HG03280 (cell line): ENCODE measurements around the gene EIF2B2.
A peak's percentile ranks its signal among the peaks of the same experiment; 100 is the strongest.

ENCODE experiments used
- ATAC-seq: cut with Tn5 transposase; IDR thresholded peaks from one replicate; pipeline ENCODE4 v1.9.1; 2021; ENCODE audit warnings: mild to moderate bottlenecking, moderate library complexity; ENCODE audit not compliant: unreplicated experiment

EIF2B2 gene

DNA sequence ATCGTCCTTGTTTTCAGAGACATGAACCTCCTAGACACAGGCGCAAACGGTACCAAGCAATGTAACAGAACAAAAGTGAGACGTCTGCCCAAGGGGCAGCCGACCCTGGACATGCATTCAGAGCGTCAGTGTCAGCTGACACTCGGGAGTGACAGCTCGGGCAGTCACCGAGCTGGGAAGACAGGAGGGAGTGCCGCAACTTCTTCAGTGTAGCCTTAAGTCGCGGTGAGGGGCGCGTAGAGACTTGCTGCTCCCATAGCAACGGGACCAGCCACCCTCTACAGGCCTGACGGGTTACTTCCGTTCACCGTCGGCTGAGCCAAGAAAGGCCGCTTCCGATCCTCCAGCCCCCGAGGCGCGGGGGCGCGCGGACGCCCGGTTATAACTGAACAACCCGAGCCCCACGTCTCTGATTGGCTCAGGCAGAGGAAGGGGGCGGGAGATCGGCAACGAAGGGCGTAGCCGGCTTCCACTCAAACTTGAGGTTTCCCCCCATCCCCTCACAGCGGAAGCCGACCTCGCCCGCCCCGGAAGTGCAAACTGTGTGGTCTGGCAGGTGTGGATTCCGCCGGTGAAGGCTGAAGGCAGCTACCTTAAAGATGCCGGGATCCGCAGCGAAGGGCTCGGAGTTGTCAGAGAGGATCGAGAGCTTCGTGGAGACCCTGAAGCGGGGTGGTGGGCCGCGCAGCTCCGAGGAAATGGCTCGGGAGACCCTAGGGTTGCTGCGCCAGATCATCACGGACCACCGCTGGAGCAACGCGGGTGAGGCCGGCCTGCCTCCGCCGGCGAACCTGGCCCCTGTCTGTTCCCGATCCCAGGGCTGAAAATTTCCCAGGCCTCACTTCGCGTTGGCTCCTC is at the start of gene EIF2B2:
Gene EIF2B2, plus strand, starts transcription at position 530 of the 858 bp plus-strand sequence. Its CDS starts 70 bp downstream, at position 600.
- ATAC-seq: peak; percentile 97

DNA sequence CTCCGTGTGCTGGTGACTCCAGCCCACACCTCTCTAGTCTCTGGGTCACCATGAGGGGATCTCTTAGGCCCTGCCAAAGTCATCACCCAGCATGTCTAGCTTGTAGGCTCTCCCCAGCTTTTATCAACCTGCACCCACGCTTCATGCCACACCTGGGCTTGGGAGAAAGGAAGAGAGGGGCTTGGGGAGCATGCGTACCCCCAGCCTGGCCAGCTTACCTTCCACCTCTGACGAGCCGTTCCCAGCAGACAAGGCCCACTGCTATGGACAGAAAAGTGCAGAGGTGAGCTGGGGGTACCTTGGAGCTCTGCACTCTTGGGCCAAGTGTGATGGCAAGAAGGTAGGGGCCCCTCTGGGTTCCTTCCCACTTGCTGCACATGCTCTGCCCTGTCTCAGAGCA is 49.0 kb upstream of the EIF2B2 start:
- ATAC-seq: no peak

DNA sequence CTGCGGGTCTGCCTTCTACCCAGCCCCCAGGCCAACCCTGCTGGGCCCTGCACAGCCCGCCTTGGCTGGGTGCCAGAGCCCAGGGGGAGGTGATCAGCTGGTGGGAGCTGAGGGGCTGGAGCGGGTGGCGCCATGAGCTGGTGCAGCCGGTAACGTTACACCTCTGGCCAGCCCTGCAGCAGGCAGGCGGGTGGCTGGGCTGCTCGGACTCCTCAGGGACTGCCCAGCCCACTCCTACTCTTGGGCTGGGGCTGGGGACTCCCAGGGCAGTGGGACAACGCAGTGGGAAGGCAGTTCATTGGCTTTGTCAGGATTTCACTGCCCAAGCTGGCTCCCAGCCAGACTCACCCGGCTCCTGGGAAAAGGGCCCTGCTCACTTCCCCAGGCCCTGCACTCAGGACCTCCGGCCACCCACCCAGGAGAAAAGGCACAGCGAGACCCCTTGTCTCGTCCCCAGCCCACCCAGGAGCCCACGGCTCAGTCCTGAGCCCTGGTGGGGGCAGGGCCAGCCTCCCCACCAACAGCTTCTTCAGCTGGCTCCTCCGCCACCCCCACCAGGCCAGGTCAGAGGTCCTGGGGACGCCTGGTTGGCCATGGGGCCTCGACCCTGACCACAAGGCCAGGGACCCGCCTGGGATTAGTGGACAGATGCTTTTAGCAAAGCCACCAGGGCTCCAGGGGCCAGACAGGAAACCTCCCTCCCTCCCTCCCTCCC is 48.3 kb upstream of the EIF2B2 start:
- ATAC-seq: no peak

DNA sequence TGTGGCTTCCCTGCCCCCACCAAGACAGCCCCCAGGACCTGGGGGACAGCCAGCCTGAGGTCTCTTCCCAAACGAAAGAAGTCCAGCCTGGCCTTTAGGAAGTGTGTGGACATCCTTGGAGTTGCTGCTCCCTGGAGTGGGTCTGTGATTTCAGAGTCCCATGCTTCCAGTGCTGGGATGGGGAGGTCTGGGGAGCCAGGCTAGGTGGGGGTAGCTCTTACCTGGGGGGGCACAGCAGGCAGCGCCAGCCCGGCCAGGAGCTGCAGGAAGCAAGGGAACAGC is 47.8 kb upstream of the EIF2B2 start:
- no peak for ATAC-seq

DNA sequence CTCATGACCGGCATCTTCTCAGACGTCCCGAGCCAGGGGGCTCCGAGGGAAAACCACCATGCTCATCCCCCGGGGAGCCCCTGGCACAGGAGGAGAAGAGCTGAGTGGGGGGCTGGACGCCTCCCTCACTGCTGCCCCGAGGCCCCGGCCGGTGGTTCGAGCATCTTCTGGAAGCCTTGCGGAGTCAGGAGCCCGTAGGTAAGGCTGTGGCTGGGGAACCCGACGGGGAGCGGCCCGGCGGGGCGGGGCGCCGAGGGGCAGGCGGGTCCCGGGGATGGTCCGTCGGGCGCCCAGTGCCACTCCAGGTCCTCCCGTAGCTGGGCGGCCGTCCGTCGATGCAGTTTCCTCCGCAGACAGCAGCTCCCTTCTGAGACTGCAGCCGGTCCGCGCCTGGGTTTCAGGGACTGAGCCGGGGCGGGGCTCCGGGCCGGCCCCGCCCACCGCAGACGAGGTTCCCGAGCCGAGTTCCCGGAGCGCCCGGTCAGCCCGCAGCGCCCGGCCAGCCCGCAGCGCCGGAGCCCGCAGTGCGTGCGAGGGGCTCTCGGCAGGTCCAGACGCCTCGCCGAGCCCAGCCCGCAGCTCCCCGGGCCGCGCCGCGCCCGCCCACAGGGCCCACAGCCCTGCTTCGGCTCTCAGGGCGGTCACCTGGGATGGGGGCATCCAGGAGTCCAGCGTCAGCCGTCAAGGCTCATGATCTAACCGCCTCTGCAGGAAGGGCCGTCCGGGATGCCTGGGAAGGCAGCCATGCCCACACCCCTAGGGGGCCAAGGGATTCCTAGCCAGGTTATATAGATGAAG is 47.3 kb upstream of the EIF2B2 start, which contains the start of gene PGF:
Gene PGF, minus strand, starts transcription at position 369 of the 798 bp plus-strand sequence. Its CDS starts 355 bp downstream, at position 14.
- ATAC-seq: no peak

DNA sequence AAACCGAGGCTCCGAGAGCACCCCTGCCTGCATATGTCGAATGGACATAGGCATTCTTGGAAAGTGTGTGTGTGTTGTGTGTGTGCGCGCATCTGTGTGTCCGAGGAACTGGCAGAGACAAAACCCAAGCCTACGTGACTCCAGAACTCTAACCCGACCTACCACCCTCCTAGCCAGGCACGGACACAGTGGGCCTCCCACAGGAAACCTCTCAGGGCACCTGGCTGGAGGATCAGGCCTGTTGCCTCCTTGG is 46.8 kb upstream of the EIF2B2 start:
- ATAC-seq: no peak

DNA sequence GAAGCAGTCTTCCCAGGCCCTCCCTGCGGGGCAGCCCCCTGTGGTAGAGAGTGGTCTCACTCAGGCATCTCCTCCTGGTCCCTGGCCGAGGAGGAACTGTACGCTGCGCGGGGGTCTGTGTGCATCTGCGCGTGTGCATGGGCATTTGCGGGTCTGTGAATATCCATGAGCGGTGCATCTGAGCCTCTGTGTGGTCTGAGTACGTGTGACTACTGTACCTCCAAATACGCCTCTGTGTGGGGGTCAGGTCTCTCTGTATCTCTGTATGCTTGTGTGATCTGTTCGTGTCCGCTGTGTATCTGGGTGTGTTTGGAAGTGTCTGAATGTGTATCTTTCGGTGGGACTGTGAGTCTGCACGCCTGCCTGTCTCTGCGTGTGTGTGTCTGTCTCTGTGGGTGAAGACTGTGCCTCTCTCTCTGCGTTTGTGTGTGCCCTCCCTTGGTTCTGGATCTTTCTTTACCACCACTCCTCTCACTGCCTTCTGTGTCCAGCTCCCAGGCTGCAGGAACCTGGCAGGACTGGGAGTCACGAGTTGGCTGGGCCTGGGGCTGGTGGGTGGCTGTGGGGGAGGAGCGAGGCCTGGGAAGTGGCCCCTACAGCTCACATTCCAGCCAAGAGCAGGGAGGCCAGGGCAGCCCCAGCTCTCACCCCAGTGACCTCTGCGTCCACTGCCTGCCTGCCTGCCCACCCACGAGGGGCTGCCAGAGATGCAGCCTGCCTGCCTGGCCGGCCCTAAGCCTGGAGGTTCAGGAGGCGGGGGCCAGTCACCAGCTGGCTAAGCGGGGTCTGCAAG is 46.2 kb upstream of the EIF2B2 start:
- no peak for ATAC-seq

DNA sequence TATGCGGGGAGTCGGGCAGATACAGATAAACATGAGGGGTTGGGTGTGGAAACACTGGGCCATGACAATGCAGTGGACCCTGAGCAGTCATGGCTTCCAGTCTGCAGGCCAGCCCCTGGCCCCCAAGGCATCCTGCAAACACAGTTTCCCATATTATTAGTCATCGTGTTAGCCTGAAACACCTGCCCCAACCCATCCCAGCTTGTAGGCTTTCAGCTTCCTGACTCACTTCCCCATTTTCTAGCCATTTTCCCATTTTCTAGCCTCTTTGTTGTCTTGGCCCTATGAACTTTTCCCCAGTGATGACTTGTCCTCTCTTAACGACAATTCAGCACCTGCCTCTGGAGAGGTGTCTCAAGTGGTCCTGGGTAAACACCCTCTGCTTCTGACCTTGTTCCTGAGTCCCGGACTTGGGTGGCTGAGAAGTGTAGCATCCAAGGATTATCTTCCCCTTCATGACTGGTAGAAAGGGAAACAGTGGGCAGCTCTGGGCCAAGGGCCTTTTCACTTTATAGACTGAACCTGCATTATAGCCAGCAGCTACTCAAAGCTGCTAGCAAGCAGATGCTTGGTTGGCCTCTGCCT is 43.0 kb upstream of the EIF2B2 start:
- no peak for ATAC-seq

DNA sequence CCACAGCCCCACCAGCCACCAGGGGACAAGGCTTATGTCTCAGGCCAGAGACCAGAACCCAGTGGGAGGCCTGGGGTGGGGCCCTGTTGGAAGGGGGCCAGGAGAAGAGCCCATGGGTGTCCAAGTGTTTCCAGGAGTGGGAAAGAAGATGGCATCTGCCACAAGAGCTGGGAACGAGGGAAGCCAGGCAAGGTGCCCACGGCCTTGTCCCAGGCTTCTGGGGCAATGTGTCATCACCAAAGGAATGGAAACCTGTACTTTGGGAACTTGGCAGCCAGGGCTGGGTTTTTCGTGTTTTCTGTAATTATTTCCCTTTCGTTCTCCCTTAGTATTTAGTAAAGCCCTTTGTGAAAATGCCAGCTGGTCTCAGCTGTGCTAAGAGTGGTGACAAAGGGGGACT is 42.0 kb upstream of the EIF2B2 start:
- no peak for ATAC-seq

DNA sequence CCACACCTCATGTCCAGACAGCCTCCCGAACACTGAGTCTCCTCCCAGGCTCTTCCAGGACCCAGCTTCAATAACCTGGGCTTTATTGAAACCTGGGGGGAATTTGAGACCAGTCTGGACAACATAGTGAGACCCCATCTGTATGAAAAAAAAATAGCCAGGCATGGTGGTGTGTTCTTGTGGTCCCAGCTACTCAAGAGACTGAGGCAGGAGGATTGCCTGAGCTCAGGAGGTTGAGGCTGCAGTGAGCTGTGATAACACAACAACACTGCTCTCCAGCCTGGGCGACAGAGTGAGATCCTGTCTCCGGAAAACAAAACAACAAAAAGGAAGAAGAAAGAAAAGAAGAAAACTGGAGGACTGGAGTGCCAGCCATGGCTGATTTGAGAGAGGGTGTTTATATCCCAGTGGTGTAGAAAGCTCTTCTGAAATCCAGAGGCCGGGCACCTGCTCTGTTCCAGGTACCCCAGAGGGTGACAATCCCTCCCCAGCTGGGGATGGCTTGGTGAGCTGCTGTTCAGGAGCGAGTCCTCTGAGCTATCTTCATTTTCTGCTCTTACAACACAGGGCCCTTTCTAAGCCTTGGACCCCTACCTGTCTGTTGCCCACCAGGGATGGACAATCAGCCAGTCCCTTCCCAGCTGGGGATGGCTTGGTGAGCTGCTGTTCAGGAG is 41.3 kb upstream of the EIF2B2 start:
- no peak for ATAC-seq

DNA sequence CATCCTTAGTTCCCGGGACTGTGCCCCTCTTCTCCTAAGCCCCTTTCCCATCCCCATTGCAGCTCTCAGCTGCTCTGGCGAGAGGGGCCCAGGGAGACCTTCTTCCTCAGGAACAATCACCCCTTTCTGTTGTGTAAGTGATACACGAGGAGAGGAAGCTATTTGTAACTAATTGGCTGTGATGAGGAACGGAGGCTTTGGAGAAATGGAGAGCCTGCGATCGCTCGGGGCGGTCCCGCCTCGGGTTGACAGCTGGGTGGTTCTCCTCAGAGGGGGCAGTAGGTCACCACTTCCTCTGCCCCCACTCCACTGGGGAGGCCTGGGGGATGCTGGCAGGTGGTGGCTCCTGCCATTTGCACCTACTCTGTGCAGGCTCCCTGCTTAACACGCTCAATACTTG is 40.7 kb upstream of the EIF2B2 start:
- no peak for ATAC-seq

DNA sequence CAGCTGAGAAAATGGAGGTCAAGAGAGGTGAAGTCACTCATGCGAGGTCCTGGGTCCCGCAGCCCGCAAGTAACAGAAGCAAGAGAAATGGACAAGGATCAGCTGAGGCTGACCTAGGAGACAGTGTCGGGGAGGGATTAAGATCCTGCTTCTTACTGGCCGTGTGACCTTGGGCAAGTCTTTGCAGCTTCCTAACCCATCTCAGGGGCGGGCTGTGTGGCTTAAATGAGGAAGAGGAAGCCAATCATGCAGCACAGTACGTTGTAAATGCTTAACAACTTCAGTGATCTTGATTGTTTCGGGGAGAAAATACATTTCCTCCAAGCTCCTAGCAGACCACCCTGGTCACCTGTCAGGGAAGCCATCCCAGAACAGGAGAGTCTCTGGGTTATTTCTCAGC is 40.2 kb upstream of the EIF2B2 start:
- no peak for ATAC-seq

DNA sequence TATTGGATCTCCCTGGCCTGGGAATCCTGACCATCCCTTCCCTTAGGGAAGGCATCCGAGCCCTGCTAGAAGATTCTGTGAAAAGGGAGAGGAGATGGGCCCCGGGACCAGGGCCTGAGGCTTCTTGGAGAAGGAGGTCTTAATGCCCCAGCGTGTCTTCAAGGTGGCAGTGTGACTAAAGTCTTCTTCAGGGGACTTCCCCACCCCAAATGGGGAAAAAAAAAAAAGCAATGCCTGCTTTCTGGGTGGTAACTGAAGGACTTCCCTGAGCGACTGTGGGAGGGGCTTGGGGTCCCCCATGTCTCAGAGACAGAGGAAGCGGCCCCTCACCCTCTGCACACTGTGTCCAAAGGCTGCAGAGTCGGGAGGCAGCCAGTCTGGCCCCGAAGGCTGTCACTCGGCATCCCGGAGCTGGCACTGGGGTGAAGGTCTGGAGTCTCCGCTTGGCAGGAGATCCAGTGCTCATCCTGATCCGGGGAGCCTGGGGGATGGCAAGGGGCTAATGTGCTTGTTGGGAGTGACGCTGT is 39.5 kb upstream of the EIF2B2 start:
- no peak for ATAC-seq

DNA sequence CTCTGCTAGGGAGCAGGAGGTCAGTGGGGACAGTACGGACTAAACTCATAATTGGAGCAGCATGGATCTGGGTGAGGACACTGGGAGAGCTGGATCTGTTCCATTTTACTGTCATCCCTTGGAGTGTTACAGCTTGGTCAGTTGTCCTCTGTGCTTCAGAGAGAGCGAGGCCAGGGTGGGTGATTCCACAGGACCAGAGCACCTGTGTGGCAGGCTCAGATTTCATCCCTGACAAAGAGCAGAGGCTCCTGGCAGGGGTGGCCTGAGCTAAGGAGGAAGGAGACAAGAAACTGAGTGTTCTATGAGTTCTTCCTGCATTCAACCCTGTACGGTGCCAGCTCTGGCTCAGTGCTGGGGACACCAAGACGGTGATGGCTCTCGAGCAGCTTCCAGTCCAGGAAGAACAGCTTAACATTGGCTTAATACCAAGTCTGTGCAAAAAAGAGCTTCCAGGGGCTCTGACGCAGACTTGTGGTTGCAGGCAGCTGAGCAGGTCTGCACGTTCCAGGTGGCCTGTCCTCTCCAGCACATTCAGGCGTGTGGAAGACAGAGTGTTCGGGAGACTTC is 38.9 kb upstream of the EIF2B2 start:
- no peak for ATAC-seq

DNA sequence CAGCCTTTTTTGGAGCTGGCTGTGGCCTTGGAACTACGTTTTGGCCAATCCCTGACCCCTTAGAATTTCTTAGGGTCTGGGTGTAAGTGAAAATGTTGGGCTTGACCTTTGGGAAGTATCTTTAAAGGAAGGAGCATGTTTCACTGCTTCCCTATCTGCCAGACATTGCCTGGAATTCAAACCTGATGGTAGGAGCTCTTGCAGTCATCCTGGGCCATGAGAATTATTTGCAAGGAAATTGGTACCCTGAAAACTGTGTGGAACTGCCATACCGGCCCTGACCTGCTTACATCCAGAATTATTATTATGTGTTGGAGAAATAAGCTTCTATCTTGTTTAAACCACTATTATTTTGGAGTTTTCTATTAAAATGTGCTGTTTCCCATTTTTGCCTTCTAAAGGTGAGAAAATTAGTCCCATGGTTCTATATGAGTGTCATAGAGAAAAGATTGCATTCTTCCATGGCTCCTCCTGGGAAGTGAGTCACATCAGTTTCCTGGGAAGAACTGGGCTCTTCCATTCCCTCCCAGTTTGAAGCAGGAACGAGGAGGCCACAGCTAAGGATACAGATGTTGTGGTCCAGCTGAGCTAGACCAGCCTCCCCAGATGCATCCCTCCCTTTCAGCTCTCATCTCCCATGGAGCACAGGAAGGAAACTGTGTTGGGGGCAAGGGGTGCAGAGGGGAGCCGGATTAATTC is 37.8 kb upstream of the EIF2B2 start:
- no peak for ATAC-seq

DNA sequence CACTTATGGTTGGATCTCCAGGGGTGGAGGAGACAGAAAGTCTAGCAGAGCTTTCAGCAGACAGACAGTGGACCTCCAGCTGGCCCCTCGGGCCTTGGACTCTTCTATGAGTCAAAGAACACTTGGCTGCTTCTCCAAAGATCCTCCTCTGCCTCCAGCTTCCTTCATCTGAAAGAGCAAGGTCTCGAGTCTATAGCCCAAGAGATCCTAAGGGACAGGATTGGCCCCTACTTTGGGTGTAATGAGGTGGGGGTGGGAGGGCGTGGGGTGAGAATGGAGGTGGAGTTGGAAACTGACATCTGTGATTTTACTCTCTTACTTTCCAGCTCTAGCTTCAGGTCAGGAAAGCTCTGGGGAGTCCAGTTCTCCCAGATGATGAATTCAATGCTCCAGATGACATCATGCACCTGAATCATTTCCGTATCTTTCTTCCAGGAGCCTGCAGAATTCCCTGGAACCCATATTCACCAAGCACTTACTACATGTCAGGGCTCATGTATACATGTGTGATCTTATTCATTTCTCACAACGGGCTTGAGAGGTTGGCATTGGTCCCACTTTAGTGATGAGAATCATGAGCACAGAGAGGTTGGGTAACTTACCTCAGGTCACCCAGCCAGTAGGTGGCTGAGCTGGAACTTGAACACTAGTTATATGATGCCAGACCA is 37.1 kb upstream of the EIF2B2 start:
- ATAC-seq: no peak

DNA sequence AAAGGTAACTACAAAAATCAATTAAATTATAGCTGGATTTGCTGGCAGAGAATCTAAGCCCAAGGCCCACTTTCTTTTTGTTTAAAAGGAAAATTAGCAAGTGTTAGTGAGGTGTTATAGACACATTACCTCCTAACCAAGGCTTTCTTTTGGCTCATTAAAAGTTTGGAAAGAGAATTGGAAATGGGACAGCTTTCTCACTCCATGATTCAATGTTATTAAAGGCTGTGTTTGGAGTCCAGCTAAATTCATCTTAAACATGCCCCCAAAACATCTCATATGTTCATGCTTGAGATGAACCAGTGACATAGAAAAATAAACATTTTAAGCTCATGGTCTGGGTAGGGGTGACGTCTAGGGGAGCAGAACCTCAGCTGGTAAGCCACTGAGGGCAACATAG is 33.9 kb upstream of the EIF2B2 start:
- ATAC-seq: no peak

DNA sequence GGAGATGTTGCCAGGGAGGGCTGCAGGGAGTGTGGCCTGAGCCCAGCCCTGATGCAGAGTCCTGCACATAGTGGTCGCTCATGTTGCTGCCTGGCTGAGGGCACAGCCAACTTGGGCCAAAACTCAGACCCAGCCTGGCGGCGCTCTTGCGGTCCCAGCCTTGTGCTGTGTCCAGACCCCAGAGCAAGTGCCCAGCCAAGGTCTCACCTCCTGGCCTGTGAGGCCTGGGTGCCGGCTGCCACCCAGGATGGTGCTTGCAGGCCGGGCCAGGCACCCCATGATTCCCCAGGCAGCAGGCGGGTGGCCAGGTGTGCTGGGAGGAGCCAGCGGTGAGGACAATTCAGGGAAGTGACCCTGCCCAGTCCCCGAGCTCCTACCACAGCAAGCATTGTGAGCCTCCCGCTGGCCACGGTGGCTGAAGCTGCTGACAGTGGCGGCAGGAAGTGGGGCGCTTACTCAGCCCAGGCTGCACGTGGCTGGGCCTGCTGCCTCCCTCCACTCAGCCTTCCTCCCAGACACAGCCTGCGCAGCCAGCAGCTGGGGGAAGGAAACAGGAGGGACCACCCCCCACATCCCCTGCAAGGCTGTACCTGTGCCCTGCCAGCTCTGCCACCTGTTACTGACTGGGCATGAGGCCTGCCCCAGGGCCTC is 29.6 kb upstream of the EIF2B2 start:
- ATAC-seq: no peak
